ENCODE measurements around the gene VAPA.
A peak's percentile ranks its signal among the peaks of the same experiment; 100 is the strongest.

VAPA gene

DNA sequence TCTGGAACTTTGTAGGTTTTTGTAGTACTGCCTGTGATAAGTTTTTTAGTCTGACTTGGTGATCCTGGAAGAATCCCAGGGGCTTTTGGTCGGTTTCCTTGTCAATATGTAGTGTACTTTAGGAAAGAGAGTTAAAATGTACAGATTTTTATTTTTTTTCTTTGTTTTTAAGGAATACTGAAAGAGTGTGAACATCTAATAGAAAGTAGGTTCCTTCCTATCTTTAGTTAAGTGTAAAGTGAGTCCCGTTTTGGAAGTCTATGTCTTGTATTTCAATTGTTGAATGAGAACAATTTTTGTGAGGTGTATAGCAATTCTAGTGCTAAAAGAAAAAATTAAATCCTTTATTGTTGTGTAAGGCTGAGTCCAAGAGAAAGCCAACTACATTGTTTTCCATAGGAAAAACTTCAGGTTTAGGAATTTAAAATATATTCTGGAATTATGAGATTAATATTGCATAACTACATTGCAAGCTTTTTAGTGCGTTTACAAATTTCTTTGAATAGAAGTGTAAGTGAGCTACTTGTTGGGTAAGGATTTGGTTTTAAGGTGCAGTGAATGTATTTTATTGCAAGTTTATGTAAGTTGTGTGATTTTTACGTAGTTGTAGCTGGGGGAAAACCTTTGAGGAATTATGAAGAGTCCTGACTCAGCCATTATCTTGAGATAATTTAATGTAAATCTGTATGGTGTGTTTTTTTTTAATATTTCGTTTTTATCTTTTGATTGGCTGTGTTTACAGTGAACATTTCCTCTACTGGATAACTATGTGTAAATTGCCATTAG is 1.7 kb downstream of the VAPA start:
- no peak for DNase-seq

DNA sequence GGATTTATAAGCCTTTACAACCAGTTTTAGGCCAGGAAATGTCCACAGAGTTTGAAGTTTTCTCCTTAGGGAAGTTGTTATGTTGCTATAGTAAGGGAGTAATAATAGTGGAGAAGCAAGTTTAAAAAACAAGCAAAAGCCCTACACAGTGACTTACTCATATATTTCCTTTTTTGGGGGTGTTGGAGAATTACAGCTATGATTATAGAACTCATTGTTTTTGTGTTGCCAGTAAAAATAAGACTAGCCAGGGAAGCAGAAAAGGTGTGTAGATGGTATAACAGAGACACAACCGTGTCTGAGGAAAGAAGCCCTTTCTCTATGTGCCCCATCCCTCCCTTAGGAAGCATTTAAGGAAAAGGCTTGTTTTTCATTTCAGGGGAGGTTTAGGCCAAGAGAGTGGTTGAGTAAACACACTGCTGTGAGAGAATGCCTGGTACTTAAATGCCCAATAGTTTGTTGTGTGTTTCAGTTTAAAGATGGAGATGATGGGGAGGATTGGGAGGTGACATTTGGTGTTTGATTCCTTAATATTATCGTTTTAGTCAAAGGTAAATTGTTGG is 2.3 kb downstream of the VAPA start:
- DNase-seq, result no peak

- DNase-seq, result no peak
Observed at GRCh38 chr18:9916808-9917207, 3.0 kb downstream of the VAPA start.

GRCh38 chr18:9918016-9918680 is 4.3 kb downstream of the VAPA start:
- DNase-seq, result no peak

GRCh38 chr18:9919564-9920232 is 5.9 kb downstream of the VAPA start:
- DNase-seq, result no peak

- no peak for DNase-seq
Observed at GRCh38 chr18:9922592-9923311, 8.9 kb downstream of the VAPA start.

- DNase-seq, result no peak
Observed at GRCh38 chr18:9924371-9924943, 10.6 kb downstream of the VAPA start.

DNA sequence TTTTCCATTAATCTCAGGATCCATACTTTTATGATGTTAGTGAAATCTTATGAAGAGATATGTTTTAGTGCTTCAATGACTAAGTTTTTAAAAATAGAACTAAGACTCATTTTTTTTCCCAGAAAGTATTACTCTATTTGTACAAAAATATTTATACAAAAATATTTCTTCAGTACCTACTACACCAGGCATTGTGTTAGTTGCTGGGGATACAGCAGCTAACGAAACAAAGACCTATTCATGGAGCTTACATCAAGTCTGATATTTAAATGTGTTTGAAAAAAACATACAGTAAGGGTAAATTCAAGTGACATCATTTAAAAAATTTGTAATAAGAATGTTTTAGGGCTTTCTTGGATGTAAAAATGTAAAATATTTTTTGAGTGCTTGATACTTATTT is 11.6 kb downstream of the VAPA start:
- DNase-seq, result no peak

DNA sequence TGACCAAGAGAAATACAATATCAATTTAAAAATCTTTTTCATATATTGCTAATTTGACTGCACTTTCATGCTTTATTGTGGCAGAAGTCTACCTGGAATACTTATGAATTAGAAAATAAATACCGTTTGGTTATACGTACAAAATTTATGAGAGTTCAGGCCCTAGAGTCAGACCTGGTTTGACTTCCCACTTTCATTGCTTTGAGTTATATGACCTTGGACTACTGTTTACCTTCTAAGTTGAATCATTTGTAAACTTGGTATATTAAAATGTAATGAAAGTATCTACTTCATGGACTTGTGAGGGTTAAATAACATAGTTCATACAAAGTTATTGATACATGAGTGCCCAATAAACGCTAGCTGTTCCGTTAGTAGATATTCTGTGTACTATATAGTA is 12.0 kb downstream of the VAPA start:
- no peak for DNase-seq

DNA sequence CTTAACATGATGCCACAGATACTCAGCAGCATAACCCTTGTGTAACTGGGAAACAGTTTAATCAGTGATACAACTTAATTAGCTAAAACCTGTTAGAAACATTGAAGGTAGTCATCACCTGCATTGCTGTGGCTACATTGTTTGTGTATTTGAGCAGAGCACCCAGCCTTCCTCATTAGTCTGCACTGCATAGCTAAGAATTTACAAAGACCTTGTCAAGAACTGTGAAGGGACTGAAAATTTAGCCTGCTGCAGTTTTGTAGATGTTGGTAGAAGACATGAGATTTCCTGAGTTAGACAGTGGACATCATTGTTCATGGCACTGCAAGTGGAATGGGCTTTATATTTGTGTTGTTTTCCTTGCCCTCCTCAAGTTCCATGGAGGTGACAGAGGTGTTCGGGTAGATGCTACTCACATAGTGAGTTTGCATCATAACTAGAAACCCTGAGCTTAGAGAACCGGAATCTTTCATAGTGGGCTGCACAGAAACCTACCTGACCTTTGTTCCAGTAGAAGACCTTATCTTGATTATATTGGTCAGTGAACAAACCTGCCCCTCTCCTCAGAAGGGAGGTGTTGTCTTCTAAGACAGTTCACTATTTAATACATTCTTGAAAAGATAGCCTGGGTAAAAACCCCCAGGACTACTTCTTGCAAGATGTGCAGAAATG is 12.5 kb downstream of the VAPA start:
- DNase-seq, result peak in 1 of 5 experiments; percentile 19

DNA sequence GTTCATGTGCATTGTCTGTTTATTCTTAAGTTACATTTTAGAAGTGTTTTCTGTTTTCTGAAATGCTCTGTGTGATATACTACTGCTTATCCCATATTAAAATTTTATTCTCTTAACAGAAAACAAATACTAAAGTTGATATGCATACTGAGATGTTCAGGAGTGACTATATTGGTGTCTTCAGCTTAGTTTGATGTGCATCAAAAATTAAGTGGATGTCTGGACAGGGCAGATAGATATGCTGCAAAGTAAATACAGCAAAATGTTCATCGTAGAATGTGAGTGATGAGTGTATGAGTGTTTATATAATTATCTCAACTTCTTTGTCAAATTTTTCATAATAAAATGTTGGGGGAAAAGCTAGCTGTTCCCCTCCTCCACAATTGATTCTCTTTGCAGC is 13.2 kb downstream of the VAPA start:
- DNase-seq, result no peak

- no peak for DNase-seq
Observed at GRCh38 chr18:9927392-9928063, 13.7 kb downstream of the VAPA start.

DNA sequence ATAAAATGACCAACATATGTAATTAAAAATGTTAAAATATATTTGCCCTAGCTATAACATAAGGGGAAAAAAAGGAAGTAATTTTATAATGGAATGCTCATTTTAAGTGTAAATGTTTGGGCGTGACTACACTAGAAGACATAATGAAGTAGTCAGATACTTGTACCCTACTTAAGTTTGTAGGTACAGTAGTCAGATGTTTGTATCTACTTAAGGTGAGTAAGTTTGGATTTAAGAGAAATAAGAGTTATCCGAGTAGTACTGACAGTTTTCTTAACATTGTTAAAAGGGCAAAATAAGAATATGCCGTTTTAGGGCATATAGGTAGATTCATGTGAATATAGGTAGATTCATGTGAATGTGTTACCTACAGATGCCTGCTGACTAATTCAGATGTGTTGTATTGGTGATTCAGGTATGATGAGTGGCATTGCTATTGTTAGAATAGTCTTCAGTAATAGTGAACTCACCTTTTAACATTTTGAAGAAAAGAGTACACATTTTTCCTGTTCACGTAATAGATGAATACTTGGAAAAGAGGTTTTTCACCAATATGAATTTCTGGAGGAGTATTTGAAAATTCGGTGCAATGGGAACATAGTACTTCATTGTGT is 14.9 kb downstream of the VAPA start:
- no peak for DNase-seq

DNA sequence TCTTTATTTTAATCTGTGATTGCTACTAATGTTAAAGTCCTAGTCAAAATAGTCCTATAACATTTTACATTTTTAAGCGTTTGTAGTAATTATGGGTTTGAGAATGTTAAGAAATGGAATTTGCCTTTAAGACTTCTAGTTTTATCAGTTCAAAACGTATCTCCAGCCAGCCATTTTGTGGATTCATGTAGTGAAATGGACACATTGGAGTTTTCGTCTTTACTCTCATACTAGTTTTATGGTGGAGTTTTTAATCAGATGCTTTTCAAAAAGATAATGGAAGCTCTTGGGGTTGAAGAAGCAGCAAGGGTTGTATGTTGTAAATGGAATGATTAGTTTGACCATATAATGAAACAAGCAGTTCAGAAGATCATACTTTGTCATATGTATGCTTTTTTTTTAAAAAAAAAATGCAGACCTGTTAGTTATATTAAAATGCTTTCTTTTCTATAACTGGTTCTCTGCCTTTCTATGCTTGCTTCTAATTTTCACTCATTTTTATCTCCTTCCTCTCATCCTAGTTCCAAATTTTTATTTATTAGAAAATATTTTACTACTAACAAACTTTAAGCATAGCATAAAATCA is 16.6 kb downstream of the VAPA start:
- no peak for DNase-seq

DNA sequence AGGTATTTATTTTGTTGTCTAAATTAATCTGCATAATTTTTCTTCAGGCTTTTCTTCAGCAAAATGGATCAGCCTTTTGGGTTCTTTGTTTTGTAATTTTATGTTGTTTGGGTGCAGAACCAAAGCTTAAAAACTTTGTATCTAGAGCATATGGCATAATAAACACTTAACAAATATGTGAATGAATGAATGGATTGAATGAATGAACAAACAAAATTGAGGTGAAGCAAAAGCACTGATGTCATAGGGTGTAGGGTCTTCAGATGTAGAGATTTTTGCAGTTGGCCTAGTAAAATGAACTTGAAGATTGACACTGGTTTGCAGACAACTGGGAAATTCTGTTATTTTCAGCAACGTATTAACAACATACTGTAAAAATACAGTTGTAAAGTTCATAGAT is 17.3 kb downstream of the VAPA start:
- DNase-seq, result no peak

GRCh38 chr18:9931678-9932077 is 17.9 kb downstream of the VAPA start:
- DNase-seq, result no peak

DNA sequence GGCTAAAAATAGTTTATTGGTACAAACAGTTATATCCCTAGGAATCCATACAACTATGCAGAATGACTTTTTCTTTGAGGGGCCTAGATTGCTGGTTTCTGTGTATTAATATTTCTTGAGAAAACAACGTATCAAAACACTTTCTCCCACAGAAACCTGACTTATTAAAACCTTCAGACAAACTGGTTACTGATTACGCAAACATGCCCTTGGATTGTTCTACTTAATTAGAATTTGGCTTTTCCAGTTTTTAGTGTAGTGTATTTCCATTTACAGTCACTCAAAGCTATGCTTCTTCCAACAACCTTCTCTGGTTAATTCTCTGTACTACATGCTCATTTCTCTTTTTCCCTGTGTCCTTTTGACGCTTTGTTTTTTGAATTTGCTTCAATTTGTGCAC is 20.0 kb downstream of the VAPA start:
- no peak for DNase-seq

GRCh38 chr18:9934274-9934673 is 20.5 kb downstream of the VAPA start:
- no peak for DNase-seq

GRCh38 chr18:9941103-9941502 is 27.3 kb downstream of the VAPA start:
- DNase-seq, result no peak

DNA sequence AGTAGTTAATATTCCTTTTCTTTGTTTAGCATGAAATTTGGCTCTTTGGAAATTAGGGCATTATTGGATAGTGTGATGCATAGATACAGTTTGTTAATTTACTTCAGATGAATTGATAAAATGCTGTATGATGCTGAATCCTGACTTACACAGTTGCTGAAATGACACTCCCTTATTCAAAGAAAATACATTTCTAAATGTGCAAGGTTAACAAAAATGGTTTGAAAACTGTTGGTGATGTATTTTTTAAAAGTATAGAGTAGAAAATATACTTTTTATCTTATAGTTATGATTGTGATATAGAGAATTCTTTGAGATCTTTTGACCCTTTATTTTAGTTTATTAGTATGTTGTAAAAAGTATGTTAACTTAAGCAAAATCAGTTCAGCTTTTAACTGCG is 27.8 kb downstream of the VAPA start:
- DNase-seq, result no peak

GRCh38 chr18:9943311-9943710 is 29.5 kb downstream of the VAPA start:
- no peak for DNase-seq
